ENCODE results near the gene CAGE1.

Gene CAGE1

DNA sequence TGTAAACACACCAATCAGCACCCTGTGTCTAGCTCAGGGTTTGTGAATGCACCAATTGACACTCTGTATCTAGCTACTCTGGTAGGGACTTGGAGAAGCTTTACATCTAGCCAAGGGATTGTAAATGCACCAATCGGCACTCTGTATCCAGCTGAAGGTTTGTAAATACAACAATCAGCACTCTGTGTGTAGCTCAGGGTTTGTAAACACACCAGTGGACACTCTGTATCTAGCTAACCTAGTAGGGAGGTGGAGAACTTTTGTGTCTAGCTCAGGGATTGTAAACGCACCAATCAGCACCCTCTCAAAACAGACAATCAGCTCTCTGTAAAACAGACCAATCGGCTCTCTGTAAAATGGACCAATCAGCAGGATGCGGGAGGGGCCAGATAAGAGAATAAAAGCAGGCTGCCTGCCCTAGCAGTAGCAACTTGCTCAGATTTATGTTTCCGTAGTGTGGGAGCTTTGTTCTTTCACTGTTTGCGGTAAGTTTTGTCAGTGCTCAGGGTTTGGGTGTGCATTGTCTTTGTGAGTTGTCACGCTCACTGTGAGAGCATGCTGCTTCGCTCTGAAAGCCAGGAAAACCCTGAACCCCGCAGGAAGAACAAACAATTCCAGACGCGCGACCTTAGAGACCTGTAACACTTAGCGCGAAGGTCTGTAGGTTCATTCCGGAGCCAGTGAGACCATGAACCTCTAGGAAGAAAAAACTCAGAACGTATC, 37.1 kb upstream of the CAGE1 start:
- Histone ChIP-seq H3K36me3 (ENCODE audit: control insufficient read depth, insufficient read depth, low read length) (no peaks in the 10 kb centered on the region), H2AFZ (no peak overlapping the region), H3K9ac (no peak overlapping the region), H3K4me2 (ENCODE audit: low read length) (no peak overlapping the region), H3K9me3 (ENCODE audit: control insufficient read depth, low read length) (no peaks in the 10 kb centered on the region), H3K27ac (no peak overlapping the region), H3K27me3 (ENCODE audit: control insufficient read depth, insufficient read depth, low read length) (no peaks in the 10 kb centered on the region), H3K4me3 (ENCODE audit: low read depth, low read length) (no peak overlapping the region), H3K79me2 (no peaks in the 10 kb centered on the region), H3K4me1 (peaks cover 2% of the 10 kb centered on the region)
- TF ChIP-seq, protein P1, sequence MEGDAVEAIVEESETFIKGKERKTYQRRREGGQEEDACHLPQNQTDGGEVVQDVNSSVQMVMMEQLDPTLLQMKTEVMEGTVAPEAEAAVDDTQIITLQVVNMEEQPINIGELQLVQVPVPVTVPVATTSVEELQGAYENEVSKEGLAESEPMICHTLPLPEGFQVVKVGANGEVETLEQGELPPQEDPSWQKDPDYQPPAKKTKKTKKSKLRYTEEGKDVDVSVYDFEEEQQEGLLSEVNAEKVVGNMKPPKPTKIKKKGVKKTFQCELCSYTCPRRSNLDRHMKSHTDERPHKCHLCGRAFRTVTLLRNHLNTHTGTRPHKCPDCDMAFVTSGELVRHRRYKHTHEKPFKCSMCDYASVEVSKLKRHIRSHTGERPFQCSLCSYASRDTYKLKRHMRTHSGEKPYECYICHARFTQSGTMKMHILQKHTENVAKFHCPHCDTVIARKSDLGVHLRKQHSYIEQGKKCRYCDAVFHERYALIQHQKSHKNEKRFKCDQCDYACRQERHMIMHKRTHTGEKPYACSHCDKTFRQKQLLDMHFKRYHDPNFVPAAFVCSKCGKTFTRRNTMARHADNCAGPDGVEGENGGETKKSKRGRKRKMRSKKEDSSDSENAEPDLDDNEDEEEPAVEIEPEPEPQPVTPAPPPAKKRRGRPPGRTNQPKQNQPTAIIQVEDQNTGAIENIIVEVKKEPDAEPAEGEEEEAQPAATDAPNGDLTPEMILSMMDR (IDR thresholded peaks at IDR 0.05) = no peak

DNA sequence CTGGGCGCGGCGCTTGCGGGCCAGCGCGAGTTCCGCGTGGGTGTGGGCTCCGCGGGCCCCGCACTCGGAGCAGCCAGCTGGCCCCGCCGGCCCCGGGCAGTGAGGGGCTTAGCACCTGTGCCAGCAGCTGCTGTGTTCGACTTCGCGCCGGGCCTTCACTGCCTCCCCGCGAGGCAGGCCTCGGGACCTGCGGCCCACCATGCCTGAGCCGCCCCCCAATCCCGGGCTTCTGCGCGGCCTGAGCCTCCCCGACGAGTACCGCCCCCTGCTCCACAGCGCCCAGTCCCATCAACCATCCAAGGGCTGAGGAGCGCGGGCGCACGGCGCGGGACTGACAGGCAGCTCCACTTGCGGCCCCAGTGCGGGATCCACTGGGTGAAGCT, 36.3 kb upstream of the CAGE1 start:
- no peak overlapping the region for H3K27ac ChIP-seq
- H3K36me3 ChIP-seq (ENCODE audit: control insufficient read depth, insufficient read depth, low read length) = no peaks in the 10 kb centered on the region
- H3K4me2 ChIP-seq (ENCODE audit: low read length) = no peak overlapping the region
- TF ChIP-seq, protein P1 (IDR thresholded peaks at IDR 0.05) = no peak
- no peaks in the 10 kb centered on the region for H3K27me3 ChIP-seq (ENCODE audit: control insufficient read depth, insufficient read depth, low read length)
- no peak overlapping the region for H2AFZ ChIP-seq
- peaks cover under 1% of the 10 kb centered on the region for H3K4me1 ChIP-seq
- H3K9me3 ChIP-seq (ENCODE audit: control insufficient read depth, low read length) = no peaks in the 10 kb centered on the region
- no peak overlapping the region for H3K4me3 ChIP-seq (ENCODE audit: low read depth, low read length)
- H3K9ac ChIP-seq = no peak overlapping the region
- no peaks in the 10 kb centered on the region for H3K79me2 ChIP-seq

DNA sequence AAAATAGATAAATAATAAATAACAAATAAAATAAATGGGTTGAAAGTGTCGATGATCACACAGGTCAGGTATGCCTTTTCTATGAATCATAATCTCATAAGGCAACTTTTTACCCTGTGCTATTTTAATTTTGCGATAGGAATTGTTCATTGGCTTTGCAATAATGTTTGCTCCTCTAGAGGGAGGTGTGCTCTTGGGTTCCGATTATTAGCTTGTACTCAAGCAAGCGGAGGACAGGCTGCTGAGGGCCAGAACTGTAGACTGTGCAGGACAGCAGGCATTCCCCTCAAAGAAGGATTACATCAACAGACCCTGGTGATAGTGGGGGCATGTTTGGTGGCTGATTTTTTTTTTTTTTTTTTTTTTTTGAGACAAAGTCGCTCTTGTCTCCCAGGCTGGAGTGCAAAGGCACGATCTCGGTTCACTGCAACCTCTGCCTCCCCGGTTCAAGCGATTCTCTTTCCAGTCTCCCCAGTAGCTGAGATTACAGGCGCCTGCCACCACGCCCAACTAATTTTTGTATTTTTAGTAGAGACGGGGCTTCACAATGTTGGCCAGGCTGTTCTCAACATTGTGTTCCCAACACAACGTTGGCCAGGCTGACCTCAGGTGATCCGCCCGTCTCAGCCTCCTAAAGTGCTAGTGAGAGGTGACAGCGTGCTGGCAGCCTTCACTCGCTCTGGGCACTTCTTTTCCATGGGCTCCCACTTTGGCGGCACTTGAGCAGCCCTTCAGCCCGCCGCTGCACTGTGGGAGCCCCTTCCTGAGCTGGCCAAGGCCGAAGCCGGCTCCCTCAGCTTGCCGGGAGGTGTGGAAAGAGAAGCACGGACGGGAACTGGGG, 35.6 kb upstream of the CAGE1 start:
- Histone ChIP-seq H3K9ac (no peak overlapping the region), H3K9me3 (ENCODE audit: control insufficient read depth, low read length) (no peaks in the 10 kb centered on the region), H3K79me2 (no peaks in the 10 kb centered on the region), H2AFZ (no peak overlapping the region), H3K4me2 (ENCODE audit: low read length) (no peak overlapping the region), H3K27ac (no peak overlapping the region), H3K27me3 (ENCODE audit: control insufficient read depth, insufficient read depth, low read length) (no peaks in the 10 kb centered on the region), H3K4me1 (peaks cover 7% of the 10 kb centered on the region), H3K36me3 (ENCODE audit: control insufficient read depth, insufficient read depth, low read length) (no peaks in the 10 kb centered on the region), H3K4me3 (ENCODE audit: low read depth, low read length) (no peak overlapping the region)
- TF ChIP-seq, protein P1 (IDR thresholded peaks at IDR 0.05) = peak; percentile 78

DNA sequence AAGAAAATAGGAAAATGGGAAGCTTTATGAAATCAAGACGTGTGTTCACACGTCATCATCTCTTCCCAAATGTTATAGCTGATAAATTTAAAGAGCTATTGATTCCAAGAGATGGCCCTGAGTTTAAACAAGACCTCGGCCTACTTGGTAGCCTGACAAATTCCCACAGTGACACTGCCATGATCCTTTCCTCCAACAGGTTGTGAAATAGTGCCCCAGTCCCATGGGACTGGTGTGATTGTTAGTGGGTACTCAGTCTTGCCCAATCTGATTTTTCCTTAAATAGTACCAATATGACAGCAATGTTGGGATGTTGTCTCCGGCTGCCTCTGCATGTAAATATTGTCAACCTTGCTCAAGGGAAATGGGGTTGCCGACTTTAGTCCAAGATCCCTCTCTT, 34.5 kb upstream of the CAGE1 start:
- H3K27me3 ChIP-seq (ENCODE audit: control insufficient read depth, insufficient read depth, low read length) = no peaks in the 10 kb centered on the region
- H2AFZ ChIP-seq = no peak overlapping the region
- TF ChIP-seq, protein P1 (IDR thresholded peaks at IDR 0.05) = no peak
- H3K9ac ChIP-seq = no peak overlapping the region
- no peaks in the 10 kb centered on the region for H3K9me3 ChIP-seq (ENCODE audit: control insufficient read depth, low read length)
- H3K4me1 ChIP-seq = peaks cover 18% of the 10 kb centered on the region
- H3K4me3 ChIP-seq (ENCODE audit: low read depth, low read length) = no peak overlapping the region
- no peak overlapping the region for H3K27ac ChIP-seq
- no peaks in the 10 kb centered on the region for H3K36me3 ChIP-seq (ENCODE audit: control insufficient read depth, insufficient read depth, low read length)
- H3K79me2 ChIP-seq = no peaks in the 10 kb centered on the region
- H3K4me2 ChIP-seq (ENCODE audit: low read length) = no peak overlapping the region
